Hematopoietic multipotent progenitor cell treated with erythropoietin and hydrocortisone succinate and interleukin-3 and kit ligand, for 4 days (in vitro differentiated cells): ENCODE results near the gene PPP1R12A.
"Not testable (repeated sequence)": the region's sequence is repeated elsewhere in the genome, so short reads cannot be mapped to it uniquely, and the experiment has no call there.

Source experiments
- DNase-seq: peaks from one replicate; pipeline ENCODE4 v3.0.0-alpha.2; 2015

The PPP1R12A gene

DNA sequence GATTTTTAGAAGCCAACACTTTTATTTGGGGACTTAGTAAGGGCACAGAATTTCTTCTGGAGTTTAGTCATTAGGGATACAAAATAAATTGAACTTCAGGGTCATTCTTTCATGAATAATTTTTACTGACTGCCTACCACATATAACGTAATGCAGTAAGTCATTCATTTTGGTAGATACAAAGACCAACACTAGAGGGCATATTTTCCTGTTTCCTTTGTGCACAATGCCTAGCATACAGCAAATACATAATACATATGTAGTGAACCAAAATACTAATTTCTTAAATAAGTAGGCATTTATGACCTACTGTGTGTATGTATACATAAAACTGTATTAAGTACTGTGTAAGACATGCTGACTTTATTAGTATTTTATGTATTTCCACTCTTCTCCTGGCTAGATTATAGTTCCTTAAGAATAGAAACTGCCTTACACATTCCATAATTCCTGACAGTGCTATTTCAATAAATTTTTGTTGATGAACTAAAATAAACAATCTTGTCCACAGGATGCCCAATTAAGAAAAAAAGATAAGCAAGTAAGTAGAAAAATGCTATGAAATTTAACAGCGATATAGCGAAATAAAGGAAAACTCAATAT lies 47.9 kb downstream of the PPP1R12A start:
- peak; percentile 79 for DNase-seq

DNA sequence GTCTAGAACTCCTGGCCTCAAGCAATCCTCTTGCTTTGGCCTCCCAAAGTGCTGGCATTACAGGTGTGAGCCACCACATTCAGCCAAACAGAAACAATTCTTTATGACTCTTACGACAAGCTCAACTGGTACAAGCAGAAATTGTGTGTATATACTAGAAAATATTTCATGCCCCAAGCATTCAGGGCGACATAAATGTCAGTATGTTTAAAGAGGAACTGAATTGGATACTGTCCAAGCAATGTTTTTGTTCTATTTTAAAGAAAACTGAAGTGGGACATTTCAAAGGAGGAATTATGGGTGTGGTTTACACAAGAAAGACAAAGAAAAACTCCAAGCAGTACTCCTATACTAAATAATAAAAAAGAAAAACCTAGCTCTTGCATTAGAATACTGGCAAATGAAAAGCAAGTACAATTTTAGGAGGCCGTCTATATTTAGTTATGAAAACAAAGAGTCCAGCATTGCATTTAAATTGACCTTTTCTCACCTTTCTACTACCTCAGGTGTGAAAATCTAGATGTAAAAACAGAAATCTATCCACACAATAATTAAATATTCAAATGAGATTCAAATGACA lies 48.9 kb downstream of the PPP1R12A start:
- DNase-seq = peak; percentile 48

DNA sequence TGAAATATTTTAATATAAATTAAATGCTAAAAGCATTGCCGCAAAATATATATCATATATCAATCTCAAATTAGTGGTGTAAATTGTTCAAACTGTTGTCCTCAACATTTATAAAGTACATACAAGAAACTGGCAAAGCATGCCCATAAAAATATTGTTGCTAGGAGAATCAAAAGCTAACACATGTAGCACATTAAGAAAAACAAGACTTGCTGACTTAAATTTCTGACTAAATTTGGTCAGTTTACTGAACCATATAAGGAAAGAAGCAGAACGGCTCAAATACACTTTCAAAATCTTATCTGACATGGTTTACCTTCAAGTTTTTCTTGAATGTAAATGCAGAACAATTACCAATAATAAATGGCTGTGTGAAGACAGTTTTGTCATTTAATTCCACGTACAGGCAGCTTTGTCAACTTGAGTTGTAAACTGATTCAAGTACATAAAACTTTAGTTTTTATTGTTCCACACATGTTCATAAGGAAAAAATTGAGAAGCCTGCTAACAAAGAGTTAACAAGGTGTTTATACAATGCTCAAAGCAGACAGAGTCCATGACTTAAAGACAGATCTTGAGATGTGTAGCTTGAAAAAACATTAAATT lies 50.4 kb downstream of the PPP1R12A start:
- DNase-seq = no peak

DNA sequence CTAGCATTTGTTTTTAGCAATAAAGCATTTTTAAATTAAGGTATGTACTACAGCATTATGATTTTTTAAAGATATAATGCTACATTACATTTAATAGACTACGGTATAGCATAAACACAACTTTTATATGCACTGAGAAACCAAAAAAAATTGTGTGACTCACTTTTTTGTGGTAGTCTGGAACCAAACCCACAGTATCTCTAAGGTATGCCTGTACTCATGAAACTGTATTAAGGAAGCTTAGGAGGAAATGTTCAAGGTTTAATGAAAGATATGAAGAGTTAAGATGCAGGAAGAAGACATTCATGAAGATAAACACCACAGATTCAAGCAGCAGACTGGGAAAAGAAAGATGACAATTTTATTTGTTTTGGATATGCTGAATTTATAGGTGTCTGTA lies 51.7 kb downstream of the PPP1R12A start:
- DNase-seq = peak; percentile 51

DNA sequence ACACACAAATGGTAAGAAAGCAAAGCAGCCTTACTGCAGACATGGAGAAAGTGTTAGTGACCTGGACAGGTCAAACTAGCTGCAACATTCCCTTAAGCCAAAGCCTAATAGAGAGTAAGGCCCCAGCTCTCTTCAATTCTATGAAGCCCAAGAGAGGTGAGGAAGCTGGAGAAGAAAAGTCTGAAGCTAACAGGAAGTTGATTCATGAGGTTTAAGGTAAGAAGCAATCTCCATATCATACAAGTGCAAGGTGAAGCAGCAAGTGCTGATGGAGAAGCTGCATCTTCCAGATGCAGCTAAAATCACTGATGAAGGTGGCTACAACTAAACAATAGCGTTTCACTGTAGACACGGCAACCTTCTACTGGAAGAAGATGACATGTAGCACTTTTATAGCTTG lies 53.5 kb downstream of the PPP1R12A start:
- DNase-seq = no peak

DNA sequence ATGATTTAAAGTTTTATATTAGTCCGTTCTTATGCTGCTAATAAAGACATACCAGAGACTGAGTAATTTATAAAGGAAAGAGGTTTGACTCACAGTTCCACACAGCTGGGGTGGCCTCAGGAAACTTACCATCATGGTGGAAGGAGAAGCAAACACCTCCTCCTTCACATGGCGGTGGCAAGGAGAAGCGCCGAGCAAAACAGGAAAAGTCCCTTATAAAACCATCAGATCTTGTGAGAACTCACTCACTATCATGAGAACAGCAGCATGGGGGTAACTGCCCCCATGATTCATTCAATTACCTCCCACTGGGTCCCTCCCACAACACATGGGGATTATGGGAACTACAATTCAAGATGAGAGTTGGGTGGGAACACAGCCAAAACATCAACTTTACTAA lies 56.4 kb downstream of the PPP1R12A start:
- not testable (repeated sequence) for DNase-seq

DNA sequence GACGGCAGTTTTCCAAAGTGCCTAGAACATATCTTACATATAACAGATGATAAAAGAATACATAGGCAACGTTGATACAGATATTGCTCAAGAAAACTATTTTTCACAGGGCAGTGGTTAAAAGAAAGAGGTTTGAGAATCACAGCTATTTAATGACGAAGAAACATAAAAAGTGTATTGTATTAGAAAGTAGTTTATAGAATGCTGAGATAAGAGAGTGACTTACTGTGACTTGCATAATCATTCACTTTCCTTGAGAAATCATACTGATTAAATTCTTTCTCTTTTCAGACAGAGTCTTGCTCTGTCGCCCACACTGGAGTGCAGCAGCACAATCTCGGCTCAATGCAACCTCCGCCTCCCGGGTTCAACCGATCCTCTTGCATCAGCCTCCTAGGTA lies 57.7 kb downstream of the PPP1R12A start:
- no peak for DNase-seq

DNA sequence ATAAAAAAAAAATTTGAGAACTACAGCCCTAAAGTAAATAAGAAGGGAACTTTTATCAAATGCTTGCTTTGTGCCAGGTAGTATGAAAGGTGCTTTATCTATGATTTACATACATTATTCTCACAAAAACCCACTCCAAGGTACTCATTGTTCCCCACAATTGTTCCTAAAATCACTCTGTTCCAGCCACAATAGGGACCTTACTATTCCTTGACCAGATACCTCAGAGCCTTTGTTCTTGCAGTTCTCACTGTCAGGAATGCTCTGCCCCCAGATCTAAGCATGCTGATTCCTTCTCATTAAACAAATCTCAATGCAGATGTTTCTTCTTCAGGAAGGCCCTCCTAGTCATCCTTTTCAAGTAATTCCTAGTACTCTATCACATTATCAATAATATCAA lies 60.2 kb downstream of the PPP1R12A start:
- DNase-seq = no peak

DNA sequence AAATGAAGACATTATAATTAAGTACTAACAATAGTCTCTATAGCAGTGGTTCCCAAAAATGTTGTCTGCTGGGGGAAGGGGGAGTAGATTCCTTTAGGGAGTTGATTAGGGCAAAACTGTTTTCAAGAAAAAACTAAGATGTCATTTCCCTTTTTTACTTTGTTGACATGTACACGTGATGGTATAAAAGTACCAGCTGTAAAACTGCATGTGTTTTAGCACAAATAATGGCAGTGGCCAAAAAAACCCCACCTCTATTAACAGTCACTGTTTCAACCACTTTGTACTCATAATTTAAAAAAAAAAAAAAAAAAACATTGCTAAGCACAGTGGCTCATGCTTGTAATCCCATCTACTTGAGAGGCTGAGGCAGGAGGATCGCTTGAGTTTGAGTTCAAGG lies 61.7 kb downstream of the PPP1R12A start:
- DNase-seq = no peak

DNA sequence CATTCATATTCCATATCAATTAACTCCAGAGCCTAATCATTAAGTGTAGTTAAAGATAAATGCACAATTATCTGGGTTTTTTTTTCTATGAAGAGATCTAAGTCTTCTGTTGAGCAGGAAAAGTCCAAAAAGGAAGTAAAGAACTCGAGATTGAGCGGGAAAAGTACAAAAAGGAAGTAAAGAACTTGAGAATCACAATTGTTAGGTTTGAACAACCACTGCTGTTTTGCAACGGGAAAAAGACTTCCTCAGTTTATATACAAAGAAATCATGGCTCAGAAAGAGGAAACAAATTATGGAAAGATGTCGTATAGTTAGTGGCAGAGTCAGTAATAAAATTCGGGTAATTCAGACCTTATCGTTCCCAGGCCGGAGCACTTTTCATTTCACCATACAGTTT lies 63.3 kb downstream of the PPP1R12A start:
- DNase-seq = peak; percentile 38

DNA sequence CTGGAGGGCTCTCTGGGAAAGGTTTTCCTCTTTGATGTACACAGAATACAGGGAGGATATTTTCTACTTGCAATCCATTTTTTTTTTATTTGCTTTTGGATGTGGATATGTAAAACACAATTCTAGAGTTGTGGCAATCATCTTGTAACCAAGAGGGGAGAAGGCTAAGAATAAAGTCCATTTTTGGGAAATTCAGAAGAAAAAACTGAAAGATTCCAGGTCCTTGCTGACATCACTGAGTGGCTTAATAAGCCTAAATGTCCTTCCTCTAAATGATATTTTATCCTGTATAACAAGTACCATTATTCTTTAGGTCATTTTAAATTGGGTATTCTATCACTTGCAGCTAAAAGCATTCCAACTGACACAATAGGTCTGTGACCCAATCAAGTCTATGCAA lies 64.0 kb downstream of the PPP1R12A start:
- DNase-seq = no peak

DNA sequence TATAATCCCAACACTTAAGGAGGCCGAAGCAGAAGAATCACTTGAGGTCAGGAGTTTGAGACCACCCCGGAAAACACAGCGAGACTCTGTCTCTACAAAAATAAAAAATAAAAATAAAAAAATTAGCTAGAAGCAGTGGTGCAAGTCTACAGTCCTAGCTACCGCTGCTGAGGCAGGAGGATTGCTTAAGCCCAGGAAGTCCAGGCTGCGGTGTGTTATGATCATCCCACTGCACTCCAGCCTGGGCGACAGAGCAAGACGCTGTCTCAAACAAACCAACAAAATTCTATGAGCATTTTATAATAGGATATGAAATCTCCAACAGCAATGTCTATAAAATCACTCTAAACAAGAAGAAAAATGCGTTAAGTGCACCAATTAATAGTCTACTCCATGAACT lies 75.3 kb downstream of the PPP1R12A start:
- DNase-seq = no peak

DNA sequence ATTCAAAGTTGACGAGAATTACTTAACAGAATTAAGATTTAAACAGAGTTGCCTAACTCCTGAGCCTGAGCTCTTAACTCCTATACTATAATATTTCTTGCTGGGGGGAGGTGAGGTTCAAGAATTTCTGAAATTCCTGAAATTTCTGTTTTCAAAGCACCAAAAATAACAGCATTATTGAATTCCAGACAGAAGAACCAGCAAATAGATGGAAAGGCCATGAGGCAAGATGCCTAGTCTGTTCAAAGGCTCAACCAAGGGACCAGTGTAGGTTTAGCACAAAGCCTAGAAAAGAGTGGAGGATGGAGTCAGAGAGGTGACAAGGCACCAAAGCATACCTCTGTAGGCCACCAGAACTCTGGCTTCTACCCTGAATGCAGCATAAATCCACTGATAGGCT lies 76.4 kb downstream of the PPP1R12A start:
- no peak for DNase-seq

DNA sequence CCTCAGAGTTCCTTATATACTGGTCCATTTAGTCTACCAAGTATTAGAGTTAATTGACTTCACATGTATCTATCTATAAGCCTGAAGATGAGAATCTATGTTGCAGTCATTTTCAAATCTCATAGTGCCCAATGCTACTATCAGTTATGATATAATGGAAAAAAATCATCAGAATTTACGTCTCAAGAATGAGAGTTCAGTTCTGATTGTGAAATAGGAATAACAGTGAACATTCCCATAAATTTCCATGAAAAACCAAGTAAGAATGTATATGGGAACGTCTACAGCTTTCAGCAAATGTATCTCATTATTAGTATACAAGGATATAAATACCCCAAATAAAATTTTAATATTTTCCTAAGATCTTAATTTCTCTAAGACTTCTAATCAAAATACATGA lies 77.2 kb downstream of the PPP1R12A start:
- DNase-seq = no peak

DNA sequence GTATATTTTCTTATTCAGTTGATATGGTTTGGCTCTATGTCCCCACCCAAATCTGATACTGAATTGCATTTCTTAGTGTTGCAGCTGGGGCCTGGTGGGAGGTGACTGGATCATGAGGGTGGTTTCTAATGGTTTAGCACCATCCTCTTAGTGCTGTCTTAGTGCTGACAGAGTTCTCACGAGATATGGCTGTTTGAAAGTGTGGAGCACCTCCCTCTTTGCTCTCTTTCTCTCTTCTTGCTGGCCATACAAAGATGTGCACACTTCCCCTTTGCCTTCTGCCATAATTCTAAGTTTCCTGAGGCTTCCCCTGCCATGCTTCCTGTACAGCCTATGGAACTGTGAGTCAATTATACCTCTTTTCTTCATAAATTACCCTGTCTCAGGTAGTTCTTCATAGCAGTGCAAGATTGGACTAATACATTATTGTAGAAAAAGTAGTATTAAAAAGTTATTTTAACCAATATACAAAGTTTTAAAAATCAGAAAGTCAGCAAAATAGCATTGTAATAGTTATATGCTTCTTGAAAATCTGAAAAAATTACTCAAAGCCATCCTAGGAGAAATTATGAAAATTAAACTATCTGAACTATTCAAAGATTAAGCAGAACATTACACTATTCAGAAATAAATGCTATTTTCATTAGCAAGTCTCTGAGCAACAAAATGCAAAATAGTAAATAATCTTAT lies 84.1 kb downstream of the PPP1R12A start:
- DNase-seq = peak; percentile 13

DNA sequence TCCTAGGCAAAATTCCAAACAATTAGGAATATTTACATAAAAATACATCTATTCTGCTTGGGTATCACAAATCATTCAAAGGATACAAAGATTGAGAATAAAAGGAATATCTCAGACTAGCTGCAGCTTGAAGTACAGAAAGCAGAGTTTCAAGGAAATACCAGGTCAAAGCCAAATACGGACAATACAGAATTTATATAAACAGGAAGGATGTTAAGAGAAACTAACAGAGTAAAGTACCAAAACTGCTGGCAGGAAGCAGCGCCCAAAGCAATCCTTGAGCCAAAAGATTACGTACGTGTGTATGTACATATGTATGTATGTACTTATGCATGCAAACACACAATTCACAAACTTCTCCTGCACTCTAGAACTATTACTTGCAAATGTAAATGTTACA lies 86.6 kb downstream of the PPP1R12A start:
- no peak for DNase-seq

DNA sequence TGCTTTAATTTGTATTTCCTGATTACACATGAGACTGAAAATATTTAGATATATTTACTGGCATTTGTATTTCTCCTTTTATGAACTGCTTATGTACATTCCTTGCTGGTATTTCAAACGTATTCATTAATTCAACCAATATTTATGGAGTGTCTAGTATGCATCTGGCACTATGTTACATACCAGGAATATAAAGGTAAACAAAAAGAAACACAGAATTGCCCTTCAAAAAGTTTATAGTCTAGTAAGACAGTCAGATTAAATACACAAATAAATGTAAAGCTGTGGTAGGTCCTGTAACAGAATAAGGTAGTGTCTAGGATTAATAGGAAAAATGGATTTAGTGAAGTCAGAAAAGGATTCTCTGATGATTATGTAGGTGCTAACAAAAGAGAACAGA lies 87.5 kb downstream of the PPP1R12A start:
- no peak for DNase-seq

DNA sequence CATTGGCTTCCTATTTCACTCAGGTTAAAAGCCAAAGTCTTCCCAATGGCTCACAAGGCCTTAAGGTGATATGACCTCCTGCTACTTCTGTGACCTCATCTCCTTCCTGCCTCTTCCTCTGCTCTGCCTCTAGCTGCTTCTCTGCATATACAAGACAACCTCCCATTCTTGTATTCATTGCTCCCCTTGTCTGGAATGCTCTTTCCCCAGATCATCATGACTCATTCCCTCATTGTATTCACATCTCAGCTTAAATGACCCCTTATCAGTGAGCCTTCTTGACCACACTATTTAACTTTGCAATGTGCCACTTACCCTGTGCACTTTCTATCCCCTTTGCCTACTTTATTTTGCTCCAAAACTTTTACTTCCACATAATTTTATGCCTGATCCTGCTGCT lies 90.2 kb downstream of the PPP1R12A start:
- no peak for DNase-seq

DNA sequence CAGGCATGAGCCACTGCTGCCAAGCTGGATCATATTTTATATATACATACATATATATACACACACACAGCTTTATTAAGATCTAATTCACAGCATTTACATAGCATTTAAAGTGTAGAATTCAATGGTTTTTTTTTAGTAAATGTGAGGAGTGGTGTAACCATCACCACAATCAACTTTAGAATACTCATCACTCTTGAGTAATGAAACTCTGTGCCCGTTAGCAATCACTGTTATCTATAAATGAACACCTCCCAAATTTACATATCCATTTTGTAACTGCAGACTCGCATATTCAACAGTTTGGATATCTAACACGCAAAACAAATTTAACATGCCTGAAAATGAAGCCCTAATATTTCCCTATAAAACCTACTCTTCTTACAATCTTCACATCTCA lies 90.9 kb downstream of the PPP1R12A start:
- no peak for DNase-seq

DNA sequence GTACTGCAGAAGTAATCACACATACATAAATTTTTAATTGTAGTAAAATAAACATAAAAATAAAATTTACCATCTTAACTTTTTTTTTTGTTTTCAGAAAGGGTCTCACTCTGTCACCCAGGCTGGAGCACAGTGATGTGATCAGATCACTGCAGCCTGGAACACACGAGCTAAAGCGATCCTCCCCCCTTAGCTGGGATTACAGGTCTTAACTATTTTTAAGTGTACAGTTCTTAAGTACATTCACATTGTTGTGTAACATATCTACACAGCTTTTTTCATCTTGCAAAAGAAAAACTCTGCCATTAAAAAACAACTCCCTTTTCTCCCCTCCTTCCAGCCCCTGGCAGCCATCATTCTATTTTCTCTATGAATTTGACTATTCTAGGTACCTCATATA lies 92.3 kb downstream of the PPP1R12A start:
- DNase-seq = no peak

DNA sequence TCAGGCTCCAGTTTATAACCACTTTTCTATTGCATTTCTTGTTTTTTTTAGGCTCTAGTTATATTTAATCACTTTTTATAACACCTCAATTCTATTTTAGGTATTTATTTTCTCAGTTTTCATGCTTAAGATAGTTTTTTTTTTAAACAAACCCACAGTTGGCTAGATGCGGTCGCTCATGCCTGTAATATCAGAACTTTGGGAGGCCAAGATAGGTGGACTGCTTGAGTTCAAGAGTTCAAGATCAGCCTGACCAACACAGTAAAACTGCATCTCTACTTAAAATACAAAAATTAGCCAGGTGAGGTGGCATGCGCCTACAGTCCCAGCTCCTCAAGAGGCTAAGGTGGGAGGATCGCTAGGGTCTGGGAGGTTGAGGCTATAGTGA lies 93.0 kb downstream of the PPP1R12A start:
- no peak for DNase-seq

DNA sequence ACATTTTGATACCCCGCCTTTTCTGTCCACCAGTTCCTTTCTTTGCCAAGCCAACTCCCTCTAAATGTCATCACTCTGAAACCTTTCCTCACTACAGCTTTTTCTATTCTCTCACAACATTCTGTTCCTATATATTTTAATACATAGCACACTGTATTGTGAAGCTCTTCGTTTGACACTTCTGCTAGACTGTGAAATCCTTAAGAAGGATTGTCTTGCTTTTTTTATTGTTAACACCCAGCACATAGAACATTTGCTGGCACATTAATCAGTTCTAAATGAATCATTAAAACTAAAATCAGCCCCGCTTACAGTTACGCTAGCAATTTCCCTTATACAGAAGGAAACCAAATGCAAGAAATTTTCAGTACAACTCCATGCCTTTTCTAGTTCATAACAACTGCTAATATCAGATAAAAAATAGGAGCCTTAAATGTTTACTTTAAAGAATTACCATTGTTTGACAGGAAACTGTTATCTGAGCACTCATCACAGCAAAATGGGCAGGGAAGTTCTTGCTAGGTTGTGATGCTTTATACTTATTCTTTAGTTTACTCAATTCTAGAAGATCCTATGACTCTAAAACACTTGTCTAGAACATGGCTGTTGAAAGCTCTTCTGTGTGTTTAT lies 93.5 kb downstream of the PPP1R12A start:
- no peak for DNase-seq

DNA sequence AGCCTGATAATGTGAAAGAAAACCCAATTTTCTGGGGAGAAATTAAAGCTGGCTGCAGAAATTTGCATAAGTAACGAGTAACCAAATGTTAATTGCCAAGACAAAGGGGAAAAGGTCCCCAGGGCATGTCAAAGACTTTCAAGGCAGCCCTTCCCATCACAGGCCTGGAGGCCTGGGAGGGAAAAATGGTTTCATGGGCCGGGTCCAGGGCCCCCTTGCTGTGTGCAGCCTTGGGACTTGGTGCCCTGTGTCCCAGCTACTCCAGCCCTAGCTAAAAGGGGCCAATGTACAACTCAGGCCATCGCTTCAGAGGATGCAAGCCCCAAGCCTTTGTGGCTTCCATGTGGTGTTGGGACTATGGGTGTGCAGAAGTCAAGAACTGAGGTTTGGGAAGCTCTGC lies 96.5 kb downstream of the PPP1R12A start:
- DNase-seq = no peak

DNA sequence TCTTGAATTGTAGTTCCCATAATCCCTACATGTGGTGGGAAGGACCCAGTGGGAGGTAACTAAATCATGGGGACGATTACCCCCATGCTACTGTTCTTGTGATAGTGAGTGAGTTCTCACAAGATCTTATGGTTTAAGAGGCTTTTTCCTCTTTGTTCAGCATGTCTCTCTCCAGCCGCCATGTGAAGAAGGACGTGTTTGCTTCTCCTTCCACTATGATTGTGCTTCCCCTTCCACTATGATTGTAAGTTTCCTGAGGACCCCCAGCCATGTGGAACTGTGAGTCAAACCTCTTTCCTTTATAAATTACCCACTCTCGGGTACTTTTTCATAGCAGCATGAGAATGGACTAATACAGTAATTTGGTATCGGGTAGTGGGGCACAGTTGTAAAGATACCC lies 97.3 kb downstream of the PPP1R12A start:
- no peak for DNase-seq
